GM12891 (cell line): Measurements from ENCODE around the gene GPR183.
"Not testable (repeated sequence)": the region's sequence is repeated elsewhere in the genome, so short reads cannot be mapped to it uniquely, and the experiment has no call there.

Experiments
- DNase-seq: peaks from one replicate; pipeline ENCODE4 v3.0.0; 2011; ENCODE audit warnings: low spot score; ENCODE audit not compliant: insufficient read length
- FAIRE-seq: peaks from 2 replicates; lab custom pipeline; 2011; peaks lifted over from hg19 to GRCh38; lab: Jason Lieb, UNC
- PAX5 ChIP-seq: IDR thresholded peaks from 2 replicates; pipeline ENCODE4 v1.6.1; 2011; ENCODE audit warnings: low read length, moderate library complexity, mild to moderate bottlenecking; ENCODE audit not compliant: insufficient read depth, severe bottlenecking
- POLR2A ChIP-seq: IDR thresholded peaks from 2 replicates; pipeline ENCODE4 v1.6.1; 2011; ENCODE audit warnings: low read depth, low read length, control low read depth
- POLR2AphosphoS5 ChIP-seq: IDR thresholded peaks from 2 replicates; pipeline ENCODE4 v1.6.1; 2011; ENCODE audit warnings: low read depth, low read length, control low read depth
- POU2F2 ChIP-seq: IDR thresholded peaks from 2 replicates; pipeline ENCODE4 v1.6.1; 2011; ENCODE audit warnings: low read depth, mild to moderate bottlenecking, control low read depth, low read length, moderate library complexity
- SPI1 ChIP-seq: IDR thresholded peaks from 2 replicates; pipeline ENCODE4 v1.6.1; 2011; ENCODE audit warnings: low read depth, low read length, control low read depth
- TAF1 ChIP-seq: IDR thresholded peaks from 2 replicates; pipeline ENCODE4 v1.6.1; 2011; ENCODE audit warnings: low read depth, low read length, control low read depth

GPR183 gene

GRCh38 chr13:99254830-99255229, 52.4 kb downstream of the GPR183 start:
- FAIRE-seq (peak; percentile 80), DNase-seq (no peak)
- TF ChIP-seq POLR2AphosphoS5 (no peak), SPI1 (no peak), POU2F2 (no peak), TAF1 (no peak), PAX5 (no peak), POLR2A (no peak)

- DNase-seq (no peak), FAIRE-seq (no peak)
These were observed 55.3 kb downstream of the GPR183 start for GRCh38 chr13:99251921-99252320.

DNA sequence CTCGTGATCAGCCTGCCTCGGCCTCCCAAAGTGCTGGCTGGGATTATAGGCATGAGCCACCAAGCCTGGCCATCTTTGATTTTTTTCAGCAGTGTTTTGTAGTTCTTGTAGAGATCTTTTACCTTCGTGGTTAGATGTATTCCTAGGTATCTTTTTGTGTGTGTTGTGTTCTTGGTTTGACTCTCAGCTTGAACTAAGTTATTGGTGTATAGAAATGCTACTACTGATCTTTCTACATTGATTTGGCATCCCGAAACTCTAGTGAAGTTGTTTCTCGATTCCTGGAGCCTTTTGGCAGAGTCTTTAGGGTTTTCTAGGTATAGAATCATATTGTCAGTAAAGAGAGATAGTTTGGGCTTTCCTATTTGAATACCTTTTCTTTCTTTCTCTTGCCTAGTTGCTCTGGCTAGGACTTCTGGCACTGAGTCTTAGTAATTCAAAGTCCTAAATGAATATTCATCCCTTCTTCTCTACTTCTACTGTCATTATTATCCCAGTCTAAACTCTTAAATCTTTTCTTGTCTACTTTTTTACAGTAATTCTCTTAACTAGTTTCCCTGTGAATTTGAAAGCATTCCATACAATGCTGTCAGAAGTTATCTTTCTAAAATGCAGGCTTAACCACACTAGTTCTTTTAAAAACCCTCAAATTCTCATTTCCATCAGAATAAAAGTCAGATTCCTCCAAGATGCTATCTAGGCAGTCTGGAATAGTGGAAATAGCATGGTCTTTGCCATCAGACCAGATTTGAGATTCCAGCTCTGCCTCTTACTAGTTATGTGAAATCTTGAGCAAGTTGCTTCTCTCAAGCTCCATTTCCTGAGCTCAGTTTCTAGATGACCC, 56.0 kb downstream of the GPR183 start:
- TF ChIP-seq POU2F2: no peak
- TF ChIP-seq PAX5: no peak
- TF ChIP-seq SPI1: no peak
- no peak for TF ChIP-seq POLR2A
- TF ChIP-seq POLR2AphosphoS5: no peak
- no peak for TF ChIP-seq TAF1

More at GRCh38 chr13:99251921-99252320, 55.3 kb downstream of the GPR183 start:
- TF ChIP-seq POU2F2 (no peak), PAX5 (no peak), POLR2AphosphoS5 (no peak), TAF1 (no peak), POLR2A (no peak)

GRCh38 chr13:99249606-99250005, 57.6 kb downstream of the GPR183 start:
- not testable (repeated sequence) for FAIRE-seq, DNase-seq

More for the DNA sequence above, 56.0 kb downstream of the GPR183 start:
- FAIRE-seq: no peak
- no peak for DNase-seq

DNA sequence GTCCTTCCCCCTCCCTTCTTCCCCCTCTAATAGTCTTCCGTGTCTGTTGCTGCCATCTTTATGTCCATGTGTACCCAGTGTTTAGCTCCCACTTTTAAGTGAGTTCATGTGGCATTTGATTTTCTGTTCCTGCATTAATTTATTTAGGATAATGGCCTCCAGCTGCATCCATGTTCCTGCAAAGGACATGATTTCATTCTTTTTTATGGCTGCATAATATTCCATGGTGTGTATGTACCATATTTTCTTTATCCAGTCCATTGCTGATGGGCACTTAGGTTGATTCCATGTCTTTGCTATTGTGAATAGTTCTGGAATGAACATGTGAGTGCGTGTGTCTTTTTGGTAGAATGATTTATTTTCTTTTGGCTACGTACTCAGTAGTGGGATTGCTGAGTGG, 58.0 kb downstream of the GPR183 start:
- DNase-seq: not testable (repeated sequence)
- peak; percentile 13 for FAIRE-seq

GRCh38 chr13:99246100-99246499, 61.1 kb downstream of the GPR183 start:
- FAIRE-seq (peak; percentile 43), DNase-seq (no peak)
- TF ChIP-seq POU2F2 (no peak), TAF1 (no peak), SPI1 (no peak), POLR2AphosphoS5 (no peak), PAX5 (no peak), POLR2A (no peak)
